ENCODE measurements around the gene AFAP1.

Gene AFAP1

GRCh38 chr4:7817877-7818398, 121.7 kb downstream of the AFAP1 start:
- DNase-seq, result no peak

GRCh38 chr4:7816771-7817170, 122.9 kb downstream of the AFAP1 start:
- no peak for DNase-seq

GRCh38 chr4:7815981-7816380, 123.7 kb downstream of the AFAP1 start:
- no peak for DNase-seq

- no peak for DNase-seq
Measured at GRCh38 chr4:7815562-7815961, 124.1 kb downstream of the AFAP1 start.

GRCh38 chr4:7814451-7814850, 125.2 kb downstream of the AFAP1 start:
- no peak for DNase-seq

- no peak for DNase-seq
Measured at GRCh38 chr4:7813674-7814073, 126.0 kb downstream of the AFAP1 start.

GRCh38 chr4:7812921-7813320, 126.7 kb downstream of the AFAP1 start:
- DNase-seq, result no peak

- DNase-seq, result no peak
Measured at GRCh38 chr4:7812231-7812857, 127.3 kb downstream of the AFAP1 start.

GRCh38 chr4:7811536-7812191, 128.0 kb downstream of the AFAP1 start:
- no peak for DNase-seq

- no peak for DNase-seq
Measured at GRCh38 chr4:7810783-7811535, 128.7 kb downstream of the AFAP1 start.

GRCh38 chr4:7808752-7809151, 130.9 kb downstream of the AFAP1 start:
- DNase-seq, result no peak

GRCh38 chr4:7808181-7808580, 131.5 kb downstream of the AFAP1 start:
- DNase-seq, result no peak

GRCh38 chr4:7807351-7807921, 132.2 kb downstream of the AFAP1 start:
- no peak for DNase-seq

GRCh38 chr4:7806338-7807090, 133.1 kb downstream of the AFAP1 start:
- DNase-seq, result no peak

GRCh38 chr4:7805533-7806337, 133.9 kb downstream of the AFAP1 start:
- no peak for DNase-seq

- no peak for DNase-seq
Measured at GRCh38 chr4:7804756-7805385, 134.8 kb downstream of the AFAP1 start.

- peak; percentile 60 for DNase-seq
Measured at GRCh38 chr4:7803992-7804755, 135.5 kb downstream of the AFAP1 start.

GRCh38 chr4:7803371-7803770, 136.3 kb downstream of the AFAP1 start:
- no peak for DNase-seq

GRCh38 chr4:7802093-7802726, 137.5 kb downstream of the AFAP1 start:
- peak; percentile 31 for DNase-seq

- no peak for DNase-seq
Measured at GRCh38 chr4:7801641-7802040, 138.0 kb downstream of the AFAP1 start.
